ENCODE measurements around the gene DNAH2.

DNA sequence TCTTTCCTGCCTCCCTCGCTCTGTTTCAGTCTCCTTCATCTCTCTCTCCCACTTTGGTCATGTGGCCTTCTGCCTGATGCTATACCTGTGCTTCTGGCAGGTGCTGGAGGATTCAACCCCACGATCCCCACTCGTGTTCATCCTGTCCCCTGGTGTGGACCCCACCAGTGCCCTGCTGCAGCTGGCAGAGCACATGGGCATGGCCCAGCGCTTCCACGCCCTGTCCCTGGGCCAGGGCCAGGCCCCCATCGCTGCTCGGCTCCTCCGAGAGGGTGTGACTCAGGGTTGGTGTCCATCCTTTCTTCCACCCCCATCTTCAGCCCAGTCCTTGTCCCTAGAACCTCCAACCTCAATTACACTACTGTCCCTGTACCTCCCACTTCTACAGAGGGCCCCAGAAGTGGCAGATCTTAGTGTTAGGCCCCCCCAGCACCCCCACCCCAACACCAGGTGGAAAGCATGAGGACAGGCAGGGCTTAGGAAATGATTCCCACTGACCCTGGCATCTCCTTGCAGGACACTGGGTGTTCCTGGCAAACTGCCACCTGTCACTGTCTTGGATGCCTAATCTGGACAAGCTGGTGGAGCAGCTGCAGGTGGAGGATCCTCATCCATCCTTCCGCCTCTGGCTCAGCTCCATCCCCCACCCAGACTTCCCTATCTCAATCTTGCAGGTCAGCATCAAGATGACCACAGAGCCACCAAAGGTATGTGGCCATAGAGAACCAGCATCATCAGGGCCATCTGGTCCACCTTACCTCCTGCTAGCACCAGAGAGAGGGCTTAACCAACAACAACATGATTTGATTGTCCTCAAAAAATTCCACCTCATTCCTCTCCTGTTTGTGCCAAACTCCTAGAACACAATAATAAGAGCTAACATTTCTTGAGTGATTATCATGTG is 106.7 kb downstream of the DNAH2 start:
- TF ChIP-seq EP300 (IDR thresholded peaks at IDR 0.05) (no peak), POLR2A (IDR thresholded peaks at IDR 0.05) (no peak)
- TF ChIP-seq, protein P1, sequence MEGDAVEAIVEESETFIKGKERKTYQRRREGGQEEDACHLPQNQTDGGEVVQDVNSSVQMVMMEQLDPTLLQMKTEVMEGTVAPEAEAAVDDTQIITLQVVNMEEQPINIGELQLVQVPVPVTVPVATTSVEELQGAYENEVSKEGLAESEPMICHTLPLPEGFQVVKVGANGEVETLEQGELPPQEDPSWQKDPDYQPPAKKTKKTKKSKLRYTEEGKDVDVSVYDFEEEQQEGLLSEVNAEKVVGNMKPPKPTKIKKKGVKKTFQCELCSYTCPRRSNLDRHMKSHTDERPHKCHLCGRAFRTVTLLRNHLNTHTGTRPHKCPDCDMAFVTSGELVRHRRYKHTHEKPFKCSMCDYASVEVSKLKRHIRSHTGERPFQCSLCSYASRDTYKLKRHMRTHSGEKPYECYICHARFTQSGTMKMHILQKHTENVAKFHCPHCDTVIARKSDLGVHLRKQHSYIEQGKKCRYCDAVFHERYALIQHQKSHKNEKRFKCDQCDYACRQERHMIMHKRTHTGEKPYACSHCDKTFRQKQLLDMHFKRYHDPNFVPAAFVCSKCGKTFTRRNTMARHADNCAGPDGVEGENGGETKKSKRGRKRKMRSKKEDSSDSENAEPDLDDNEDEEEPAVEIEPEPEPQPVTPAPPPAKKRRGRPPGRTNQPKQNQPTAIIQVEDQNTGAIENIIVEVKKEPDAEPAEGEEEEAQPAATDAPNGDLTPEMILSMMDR (IDR thresholded peaks at IDR 0.05): no peak
